HG03139 (cell line): ENCODE data around the gene EXOG.

Experiments used
- ATAC-seq: cut with Tn5 transposase; IDR thresholded peaks from one replicate; pipeline ENCODE4 v1.9.1; 2021; ENCODE audit not compliant: unreplicated experiment

EXOG gene

GRCh38 chr3:38544926-38545325 is 48.8 kb downstream of the EXOG start:
- ATAC-seq = no peak

GRCh38 chr3:38545550-38545949 is 49.4 kb downstream of the EXOG start:
- ATAC-seq = no peak

DNA sequence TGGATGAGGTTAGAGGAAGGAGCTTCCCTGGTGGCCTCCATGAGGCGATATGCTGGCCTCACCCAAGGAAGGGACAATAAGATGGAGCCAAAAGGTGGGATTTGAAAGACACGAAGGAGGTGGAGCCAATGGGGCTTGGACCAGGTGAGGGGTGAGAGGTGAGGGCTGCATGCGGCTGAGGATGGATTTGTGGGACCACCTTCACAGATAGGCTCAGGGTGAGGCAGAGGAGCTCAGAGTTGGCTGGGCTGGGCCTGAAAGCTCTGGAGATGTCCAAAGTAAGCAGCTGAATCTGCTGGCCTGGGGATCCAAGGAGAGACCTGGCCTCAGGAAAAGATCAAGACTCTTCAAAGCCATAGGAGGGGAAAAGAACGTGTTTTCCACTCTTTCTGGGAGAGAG is 49.8 kb downstream of the EXOG start:
- ATAC-seq = no peak

DNA sequence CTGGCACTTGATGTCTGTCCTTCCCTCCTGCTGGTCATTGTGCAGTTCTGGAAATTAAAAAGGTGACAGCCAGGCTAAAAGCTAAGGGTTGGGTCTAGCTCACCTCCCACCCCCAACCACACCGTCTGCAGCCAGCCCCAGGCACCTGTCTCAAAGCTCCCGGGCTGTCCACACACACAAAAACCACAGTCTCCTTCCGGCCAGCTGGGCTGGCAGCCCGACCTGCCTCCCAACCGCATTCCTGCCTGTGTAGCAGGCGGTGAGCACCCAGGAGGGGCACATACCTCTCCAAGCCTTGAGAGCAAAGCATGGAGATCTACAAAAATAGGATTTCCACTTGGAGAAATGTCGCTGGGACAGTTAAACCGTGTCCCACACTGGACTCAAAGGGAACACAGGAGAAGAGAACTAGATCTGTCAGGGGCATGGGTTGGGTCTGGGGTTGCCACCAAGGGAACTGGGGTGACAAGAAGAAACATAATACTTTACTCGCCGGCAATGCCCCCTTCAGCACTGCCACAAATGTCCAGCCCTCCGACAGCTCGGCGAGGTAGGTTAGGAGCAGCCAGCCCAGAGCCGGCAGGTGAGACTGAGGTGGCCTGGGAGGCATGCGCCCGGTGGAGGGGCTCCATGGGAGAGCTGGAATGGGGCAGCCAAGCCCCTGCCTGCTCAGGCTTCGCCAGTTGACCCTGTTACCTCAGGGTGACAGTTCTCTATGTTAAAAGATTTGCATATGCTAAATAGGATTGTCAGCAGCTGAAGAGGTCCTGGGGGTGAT is 52.2 kb downstream of the EXOG start:
- no peak for ATAC-seq

GRCh38 chr3:38549082-38549481 is 52.9 kb downstream of the EXOG start:
- no peak for ATAC-seq

GRCh38 chr3:38549486-38549885 is 53.3 kb downstream of the EXOG start:
- no peak for ATAC-seq

GRCh38 chr3:38549957-38550840 is 54.1 kb downstream of the EXOG start:
- ATAC-seq = no peak

GRCh38 chr3:38551026-38551832 is 55.1 kb downstream of the EXOG start:
- no peak for ATAC-seq

- ATAC-seq = no peak
Measured at GRCh38 chr3:38552364-38552763, 56.2 kb downstream of the EXOG start.

- no peak for ATAC-seq
Measured at GRCh38 chr3:38553071-38553470, 56.9 kb downstream of the EXOG start.

DNA sequence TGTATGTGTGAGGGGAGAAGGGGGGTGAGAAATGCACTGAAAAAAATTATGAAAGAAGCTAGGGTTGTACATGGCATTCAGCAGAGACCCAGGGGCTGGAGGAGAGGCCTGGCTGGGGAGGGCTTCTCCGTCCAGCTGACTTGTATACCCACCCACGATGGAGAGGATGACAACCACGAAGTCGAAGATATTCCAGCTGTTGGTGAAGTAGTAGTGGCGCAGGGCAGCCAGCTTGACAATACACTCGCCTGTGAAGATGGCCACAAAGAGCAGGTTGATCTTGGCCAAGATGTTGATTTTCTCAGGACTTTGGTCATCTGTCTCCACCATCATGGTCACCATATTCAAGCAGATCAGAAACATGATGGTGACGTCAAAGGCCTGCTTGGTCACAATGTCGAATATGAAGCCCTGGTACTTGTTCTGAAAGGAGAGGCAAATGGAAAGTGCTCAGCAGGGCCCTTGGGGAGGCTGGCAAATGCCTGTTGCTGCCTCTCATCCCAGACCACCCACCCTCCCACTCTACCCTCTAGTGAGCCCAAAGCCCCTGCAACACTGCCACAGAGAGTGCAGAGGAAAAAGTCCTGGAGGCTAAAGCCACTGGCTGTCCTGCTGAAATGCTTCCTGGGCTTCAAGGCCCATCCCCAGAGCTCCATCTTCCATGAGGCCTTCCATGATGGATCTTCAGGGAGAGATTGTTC is 58.1 kb downstream of the EXOG start:
- no peak for ATAC-seq

GRCh38 chr3:38555149-38555840 is 59.2 kb downstream of the EXOG start:
- ATAC-seq = no peak

GRCh38 chr3:38555926-38556325 is 59.8 kb downstream of the EXOG start:
- ATAC-seq = no peak

GRCh38 chr3:38556640-38557358 is 60.7 kb downstream of the EXOG start:
- ATAC-seq = no peak

- ATAC-seq = no peak
Measured at GRCh38 chr3:38558864-38559263, 62.7 kb downstream of the EXOG start.

DNA sequence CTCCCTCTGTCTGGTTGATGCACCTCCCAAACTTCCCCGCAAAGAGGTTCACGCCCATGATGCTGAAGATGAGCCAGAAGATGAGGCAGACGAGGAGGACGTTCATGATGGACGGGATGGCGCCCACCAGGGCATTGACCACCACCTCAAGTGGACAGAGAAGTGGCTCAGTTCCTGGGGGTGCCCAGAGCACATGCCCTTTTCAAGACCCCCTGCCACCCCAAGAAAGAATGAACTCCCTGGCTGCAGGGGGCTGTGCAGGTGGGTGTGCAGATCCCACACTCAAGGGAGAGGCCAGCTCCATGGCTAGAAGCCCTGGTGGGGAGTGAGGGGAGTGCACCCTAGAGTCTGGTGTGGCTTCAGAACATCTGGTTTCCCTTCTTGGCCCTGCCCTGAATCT is 64.1 kb downstream of the EXOG start:
- ATAC-seq = no peak

DNA sequence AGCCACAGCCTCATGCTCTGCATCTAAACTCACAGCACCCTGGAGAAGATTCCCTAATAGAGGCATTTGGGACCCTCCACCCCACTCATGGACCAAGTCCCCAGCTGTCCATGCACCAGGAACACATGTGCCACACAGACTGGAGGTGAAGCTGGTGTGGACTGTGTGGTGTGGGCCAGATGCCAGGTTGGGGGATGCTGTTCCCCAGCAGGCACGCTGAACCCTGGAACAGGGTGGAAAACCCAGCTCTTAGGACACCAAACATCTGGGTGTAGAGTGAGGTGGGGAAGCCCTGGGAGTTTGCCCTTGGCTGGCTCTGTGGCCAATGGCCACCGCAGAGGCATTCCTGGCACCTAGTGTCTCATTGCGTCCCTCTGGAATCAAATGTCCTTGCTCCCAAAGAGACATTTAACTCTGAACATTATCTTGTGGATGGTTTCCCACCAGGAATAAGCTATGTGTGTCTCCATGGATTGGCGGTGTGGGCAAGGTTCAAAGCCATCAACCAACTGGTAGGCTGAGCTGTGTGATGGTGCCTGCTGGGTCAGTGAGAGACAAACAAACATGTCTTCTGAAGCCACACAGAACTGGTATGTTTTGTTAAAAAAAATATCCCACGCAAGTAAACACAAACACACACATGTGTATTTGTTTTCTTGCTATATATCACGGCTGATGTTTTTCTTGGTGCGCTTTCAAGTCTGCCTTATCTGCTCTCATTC is 65.0 kb downstream of the EXOG start:
- no peak for ATAC-seq

DNA sequence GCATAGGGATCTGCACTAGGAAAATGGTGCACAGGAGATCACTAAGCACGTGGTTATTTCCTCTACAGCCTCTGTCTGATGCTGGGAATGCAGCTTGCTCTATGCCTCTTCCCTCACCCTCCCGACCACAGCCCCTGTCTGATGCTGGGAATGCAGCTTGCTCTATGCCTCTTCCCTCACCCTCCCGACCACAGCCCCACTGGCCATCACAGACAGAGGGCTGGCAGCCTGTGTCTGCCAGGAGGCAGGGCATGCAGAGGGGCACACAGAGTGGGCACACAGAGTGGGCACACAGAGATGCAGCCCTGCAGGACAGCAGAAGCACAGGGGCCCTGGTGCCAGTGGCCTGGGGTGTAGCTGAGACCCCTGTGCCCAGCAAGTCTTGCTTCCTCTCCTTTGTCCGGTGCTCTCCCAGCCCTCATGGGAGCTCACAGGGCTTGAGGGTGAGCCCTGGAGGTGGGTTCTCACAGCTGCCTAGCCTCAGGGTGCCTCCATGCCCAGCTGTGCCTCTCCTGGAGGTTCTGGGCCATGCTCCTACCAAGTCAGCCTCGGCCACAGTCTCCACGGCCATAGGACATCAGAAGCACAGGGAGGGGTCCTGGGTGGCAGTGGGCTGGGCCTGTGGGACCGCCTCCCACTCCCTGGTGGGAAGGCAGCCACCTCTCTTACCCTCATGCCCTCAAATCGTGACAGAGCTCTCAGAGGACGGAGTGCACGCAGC is 65.8 kb downstream of the EXOG start:
- no peak for ATAC-seq
